ENCODE measurements around the gene C4BPB.

DNA sequence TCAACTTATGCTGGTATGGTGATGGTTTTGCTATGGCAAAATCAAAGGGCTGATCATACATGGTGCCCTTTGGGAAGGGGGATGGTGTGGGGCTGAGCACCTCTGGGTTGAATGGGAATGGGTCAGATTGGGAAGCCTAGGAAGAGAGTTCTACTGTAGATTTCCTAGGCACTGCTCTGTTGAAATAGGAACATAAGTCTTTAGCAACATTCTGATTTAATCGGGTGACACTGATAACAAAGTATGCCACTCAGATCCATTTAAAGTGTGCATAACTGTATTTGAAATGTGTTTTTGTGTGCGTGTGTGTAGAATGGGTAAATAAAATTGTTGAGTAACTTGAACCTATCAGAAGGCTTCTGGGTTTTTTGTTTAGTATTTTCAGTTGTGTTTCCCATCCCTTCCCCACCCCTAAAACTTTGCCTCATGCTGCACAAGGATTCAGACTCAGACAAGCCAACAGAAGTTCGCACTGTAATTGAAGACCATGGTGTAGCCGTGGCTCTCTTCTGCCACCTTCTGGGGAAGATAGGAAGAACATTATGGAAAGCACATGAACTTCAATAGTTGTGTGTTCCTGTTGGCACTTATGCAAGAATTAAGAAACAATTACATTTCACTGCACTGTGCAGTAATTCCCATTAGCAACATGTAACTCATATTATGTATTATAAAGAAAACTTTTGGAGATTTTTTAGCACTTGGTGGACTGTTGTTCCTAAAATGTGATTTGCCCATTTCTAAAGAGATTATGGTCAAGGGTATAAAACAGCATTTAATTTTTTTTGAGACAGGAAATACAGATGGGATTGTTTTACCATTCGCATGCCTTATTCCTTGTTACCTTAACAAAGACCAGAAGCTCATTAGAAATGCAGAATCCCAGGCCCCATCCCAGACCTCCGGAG, 10.9 kb upstream of the C4BPB start:
- TF ChIP-seq, protein P1, sequence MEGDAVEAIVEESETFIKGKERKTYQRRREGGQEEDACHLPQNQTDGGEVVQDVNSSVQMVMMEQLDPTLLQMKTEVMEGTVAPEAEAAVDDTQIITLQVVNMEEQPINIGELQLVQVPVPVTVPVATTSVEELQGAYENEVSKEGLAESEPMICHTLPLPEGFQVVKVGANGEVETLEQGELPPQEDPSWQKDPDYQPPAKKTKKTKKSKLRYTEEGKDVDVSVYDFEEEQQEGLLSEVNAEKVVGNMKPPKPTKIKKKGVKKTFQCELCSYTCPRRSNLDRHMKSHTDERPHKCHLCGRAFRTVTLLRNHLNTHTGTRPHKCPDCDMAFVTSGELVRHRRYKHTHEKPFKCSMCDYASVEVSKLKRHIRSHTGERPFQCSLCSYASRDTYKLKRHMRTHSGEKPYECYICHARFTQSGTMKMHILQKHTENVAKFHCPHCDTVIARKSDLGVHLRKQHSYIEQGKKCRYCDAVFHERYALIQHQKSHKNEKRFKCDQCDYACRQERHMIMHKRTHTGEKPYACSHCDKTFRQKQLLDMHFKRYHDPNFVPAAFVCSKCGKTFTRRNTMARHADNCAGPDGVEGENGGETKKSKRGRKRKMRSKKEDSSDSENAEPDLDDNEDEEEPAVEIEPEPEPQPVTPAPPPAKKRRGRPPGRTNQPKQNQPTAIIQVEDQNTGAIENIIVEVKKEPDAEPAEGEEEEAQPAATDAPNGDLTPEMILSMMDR (conservative IDR thresholded peaks at IDR 0.05; ENCODE audit: low read depth, low read length) = peak; percentile 88
- no peak for TF ChIP-seq EZH2 (IDR thresholded peaks at IDR 0.05; ENCODE audit: borderline replicate concordance, low read depth, low read length, poor library complexity, severe bottlenecking)
